ENCODE results near the gene ODF2L. TPM values are rescaled to one million over a fixed set of nuclear protein-coding genes. Genes with fewer than 3 reads are reported as not detected.

The ODF2L gene
- total RNA-seq, 2 donors from 2014 or later: 8.8 to 9.6 TPM

DNA sequence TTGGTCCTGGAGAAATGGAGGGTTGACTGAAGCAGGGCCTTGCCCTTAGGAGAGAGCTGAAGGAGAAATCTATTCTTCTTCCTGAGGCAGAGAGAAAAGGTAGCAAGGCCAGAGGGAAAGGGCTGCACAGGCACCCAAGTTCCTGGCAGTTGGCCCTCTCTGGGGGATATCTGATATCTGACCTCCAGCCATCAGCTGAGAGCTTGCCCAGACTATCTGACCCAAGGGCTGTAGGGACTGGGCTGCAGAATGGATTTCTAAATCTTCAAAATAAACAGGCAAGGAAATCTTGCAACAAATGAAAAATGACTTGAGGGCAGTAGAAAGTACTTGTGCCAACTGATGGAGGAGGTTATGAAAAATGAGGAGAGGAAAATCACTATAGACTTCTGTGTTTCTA, 27.4 kb upstream of the ODF2L start:
- TF ChIP-seq, protein P1, sequence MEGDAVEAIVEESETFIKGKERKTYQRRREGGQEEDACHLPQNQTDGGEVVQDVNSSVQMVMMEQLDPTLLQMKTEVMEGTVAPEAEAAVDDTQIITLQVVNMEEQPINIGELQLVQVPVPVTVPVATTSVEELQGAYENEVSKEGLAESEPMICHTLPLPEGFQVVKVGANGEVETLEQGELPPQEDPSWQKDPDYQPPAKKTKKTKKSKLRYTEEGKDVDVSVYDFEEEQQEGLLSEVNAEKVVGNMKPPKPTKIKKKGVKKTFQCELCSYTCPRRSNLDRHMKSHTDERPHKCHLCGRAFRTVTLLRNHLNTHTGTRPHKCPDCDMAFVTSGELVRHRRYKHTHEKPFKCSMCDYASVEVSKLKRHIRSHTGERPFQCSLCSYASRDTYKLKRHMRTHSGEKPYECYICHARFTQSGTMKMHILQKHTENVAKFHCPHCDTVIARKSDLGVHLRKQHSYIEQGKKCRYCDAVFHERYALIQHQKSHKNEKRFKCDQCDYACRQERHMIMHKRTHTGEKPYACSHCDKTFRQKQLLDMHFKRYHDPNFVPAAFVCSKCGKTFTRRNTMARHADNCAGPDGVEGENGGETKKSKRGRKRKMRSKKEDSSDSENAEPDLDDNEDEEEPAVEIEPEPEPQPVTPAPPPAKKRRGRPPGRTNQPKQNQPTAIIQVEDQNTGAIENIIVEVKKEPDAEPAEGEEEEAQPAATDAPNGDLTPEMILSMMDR (IDR thresholded peaks at IDR 0.05): no peak

DNA sequence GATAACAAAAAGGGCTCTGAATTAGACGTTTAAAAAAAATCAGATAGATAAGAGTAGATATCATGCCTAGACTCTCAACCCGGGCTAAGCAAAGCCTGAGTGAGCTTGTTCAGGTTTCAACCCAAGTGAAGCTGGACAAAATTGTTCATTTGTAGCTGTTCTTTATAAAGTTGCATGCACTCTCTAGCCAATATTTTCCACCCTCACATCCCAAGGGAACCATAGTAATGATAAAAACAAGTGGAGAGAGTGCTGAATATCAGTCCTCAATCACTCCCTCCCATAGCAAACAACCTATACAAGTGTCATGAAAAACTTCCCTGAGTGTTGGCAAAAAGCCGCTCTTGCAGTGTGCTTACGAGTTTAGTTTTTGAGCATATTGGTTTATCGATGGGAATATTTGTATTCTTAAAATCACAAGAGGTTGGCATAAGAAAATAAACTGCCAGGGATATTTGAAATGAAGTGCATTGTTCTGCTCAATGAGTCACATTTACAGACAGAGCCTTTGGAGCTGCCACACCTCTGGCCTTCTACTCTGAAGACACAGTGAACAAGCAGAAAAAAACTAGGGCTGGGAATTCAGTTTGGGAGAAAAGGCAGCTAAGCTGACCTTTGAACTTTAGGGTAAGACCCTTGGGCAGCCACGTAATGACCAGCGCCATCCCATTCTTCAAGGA, 25.6 kb upstream of the ODF2L start:
- no peaks in the 10 kb centered on the region for H3K9me3 ChIP-seq
- no peak overlapping the region for H3K4me3 ChIP-seq
- no peaks in the 10 kb centered on the region for H3K36me3 ChIP-seq
- H3K27me3 ChIP-seq: no peaks in the 10 kb centered on the region
- H3K4me1 ChIP-seq: no peaks in the 10 kb centered on the region
- no peak for DNase-seq (ENCODE audit: low spot score)
- TF ChIP-seq, protein P1 (IDR thresholded peaks at IDR 0.05): no peak
- H3K27ac ChIP-seq: no peak overlapping the region

More for the DNA sequence above, 27.4 kb upstream of the ODF2L start:
- H3K27me3 ChIP-seq: no peaks in the 10 kb centered on the region
- H3K4me1 ChIP-seq: no peaks in the 10 kb centered on the region
- no peak overlapping the region for H3K4me3 ChIP-seq
- no peaks in the 10 kb centered on the region for H3K36me3 ChIP-seq
- DNase-seq (ENCODE audit: low spot score): no peak
- H3K27ac ChIP-seq: no peak overlapping the region
- no peaks in the 10 kb centered on the region for H3K9me3 ChIP-seq

GRCh38 chr1:86419277-86419903, 23.3 kb upstream of the ODF2L start:
- H3K9me3 ChIP-seq: no peaks in the 10 kb centered on the region
- H3K4me1 ChIP-seq: no peaks in the 10 kb centered on the region
- no peak overlapping the region for H3K27ac ChIP-seq
- H3K4me3 ChIP-seq: no peak overlapping the region
- H3K36me3 ChIP-seq: no peaks in the 10 kb centered on the region
- TF ChIP-seq, protein P1 (IDR thresholded peaks at IDR 0.05): peak in 1 of 2 donors; percentile 24
- DNase-seq (ENCODE audit: low spot score): no peak
- H3K27me3 ChIP-seq: no peaks in the 10 kb centered on the region

GRCh38 chr1:86416343-86416742, 20.2 kb upstream of the ODF2L start:
- Histone ChIP-seq H3K27me3 (no peaks in the 10 kb centered on the region), H3K36me3 (no peaks in the 10 kb centered on the region), H3K4me1 (no peaks in the 10 kb centered on the region), H3K9me3 (no peaks in the 10 kb centered on the region), H3K27ac (no peak overlapping the region), H3K4me3 (no peak overlapping the region)
- TF ChIP-seq, protein P1 (IDR thresholded peaks at IDR 0.05): no peak
- DNase-seq (ENCODE audit: low spot score): no peak

DNA sequence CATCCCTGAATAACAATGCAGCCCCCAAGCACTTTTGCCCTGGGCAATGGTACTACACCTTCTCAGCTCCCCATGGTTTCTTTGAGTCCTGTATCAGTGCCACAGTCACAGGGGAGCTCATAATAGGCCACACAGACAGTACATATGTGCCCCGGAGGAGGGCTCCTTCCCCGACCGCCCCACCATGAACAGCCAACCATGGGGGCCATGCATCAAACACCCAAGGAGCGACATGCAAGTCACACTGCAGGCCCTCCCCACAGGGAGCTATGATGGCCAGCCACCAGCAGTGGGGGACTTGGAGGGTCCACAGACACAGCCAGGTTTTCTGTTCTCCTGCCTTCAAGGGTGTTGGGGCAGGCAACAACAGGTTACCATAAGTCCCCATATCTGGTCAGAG, 14.8 kb upstream of the ODF2L start:
- no peaks in the 10 kb centered on the region for H3K36me3 ChIP-seq
- H3K4me3 ChIP-seq: no peak overlapping the region
- H3K27me3 ChIP-seq: no peaks in the 10 kb centered on the region
- no peaks in the 10 kb centered on the region for H3K9me3 ChIP-seq
- H3K27ac ChIP-seq: no peak overlapping the region
- TF ChIP-seq, protein P1 (IDR thresholded peaks at IDR 0.05): no peak
- H3K4me1 ChIP-seq: no peaks in the 10 kb centered on the region
- no peak for DNase-seq (ENCODE audit: low spot score)

Measured in right atrium auricular region (tissue), 2 donors.